Kidney tubule cell (primary cell): Measurements from ENCODE around the gene RPGR.

Source experiments
- DNase-seq: peaks from one replicate; pipeline ENCODE4 v3.0.0-alpha.2; 2018; ENCODE audit warnings: low spot score

Gene RPGR

GRCh38 chrX:38262715-38263620 lies 64.3 kb downstream of the RPGR start:
- no peak for DNase-seq

DNA sequence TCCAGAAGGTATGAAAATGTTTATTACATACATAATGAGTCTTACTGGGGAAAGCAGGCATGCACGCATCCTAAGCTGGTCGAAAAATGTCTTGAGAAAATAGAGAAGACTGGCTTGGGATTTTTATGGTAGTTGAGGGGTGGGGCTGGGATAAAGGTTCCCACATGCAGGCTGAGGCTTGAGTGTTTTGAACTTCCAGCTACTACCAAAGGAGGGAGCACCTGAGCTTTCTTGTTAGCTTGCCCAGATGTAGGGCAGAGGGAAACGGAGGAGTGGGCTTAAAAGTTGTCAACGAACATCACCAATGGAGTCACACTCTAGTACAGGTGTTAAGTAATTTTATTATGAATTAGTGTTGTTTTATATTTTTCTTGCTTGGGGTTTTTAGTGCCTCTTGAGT lies 67.1 kb downstream of the RPGR start:
- DNase-seq = peak; percentile 26

- DNase-seq = no peak
These were observed 71.3 kb downstream of the RPGR start for GRCh38 chrX:38256019-38256418.

DNA sequence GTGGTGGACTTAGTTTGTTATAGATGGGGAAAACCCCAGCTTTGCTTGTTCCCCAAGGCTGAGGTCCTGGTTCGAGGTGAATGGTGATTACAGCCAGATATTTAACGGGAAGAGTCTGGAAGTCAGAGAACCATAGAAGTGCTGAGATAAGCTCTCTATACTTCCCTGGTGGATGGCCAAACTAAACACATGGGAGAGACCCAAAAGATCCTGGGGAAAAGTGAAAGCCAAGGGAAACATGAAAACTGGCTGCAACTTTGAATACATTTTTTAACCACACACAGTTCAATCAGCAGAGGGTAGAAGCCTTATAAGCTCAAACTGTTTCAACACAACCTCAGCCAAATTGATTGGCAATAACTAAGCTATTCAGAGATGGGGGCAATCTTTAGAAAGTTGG lies 77.3 kb downstream of the RPGR start:
- no peak for DNase-seq

GRCh38 chrX:38247051-38247450 lies 80.3 kb downstream of the RPGR start:
- no peak for DNase-seq

- no peak for DNase-seq
These were observed 86.8 kb downstream of the RPGR start for GRCh38 chrX:38240541-38240940.

DNA sequence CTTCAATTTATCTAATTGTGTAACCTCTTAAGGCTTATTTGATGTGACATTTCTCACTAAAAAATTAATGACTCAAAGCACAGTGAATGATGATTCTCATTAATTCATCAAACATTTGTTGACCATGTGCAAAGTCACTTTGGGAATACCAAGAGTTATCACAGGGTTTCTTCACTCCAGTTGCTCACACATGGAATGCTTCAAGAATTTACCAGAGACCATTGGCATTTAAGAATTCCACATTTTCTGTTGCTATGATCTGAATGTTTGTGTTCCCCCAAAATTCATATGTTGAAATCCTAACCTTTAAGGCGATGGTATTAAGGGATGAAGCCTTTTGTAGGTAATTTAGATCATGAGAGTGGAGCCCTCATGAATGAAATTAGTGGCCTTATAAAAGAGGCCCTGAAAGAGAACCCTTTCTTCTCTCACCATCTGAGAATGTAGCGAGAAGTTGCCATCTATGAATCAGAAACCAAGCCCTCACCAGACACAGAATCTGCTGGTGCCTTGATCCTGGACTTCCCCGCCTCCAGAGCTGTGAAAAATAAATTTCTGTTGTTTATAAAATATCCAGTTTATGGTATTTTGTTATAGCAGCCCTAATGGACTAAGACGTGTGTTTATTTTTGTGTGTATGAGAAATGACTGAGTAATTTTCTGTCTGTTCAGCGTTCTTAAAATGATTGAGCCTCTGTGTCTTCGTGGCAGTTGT lies 90.3 kb downstream of the RPGR start:
- DNase-seq = no peak

- DNase-seq = peak; percentile 71
These were observed 93.2 kb downstream of the RPGR start for GRCh38 chrX:38233891-38234667.

- peak; percentile 43 for DNase-seq
These were observed 95.1 kb downstream of the RPGR start for GRCh38 chrX:38232079-38232686.

- peak; percentile 63 for DNase-seq
These were observed 102.2 kb downstream of the RPGR start for GRCh38 chrX:38225093-38225492.

- no peak for DNase-seq
These were observed 103.1 kb downstream of the RPGR start for GRCh38 chrX:38224160-38224559.

GRCh38 chrX:38221391-38221929 lies 105.8 kb downstream of the RPGR start:
- DNase-seq = no peak

GRCh38 chrX:38220415-38221390 lies 106.6 kb downstream of the RPGR start, which contains the start of gene SRPX:
Gene SRPX, minus strand, starts transcription at chrX:38220871. Its CDS starts 79 bp downstream, at chrX:38220792.
- DNase-seq = peak; percentile 5

DNA sequence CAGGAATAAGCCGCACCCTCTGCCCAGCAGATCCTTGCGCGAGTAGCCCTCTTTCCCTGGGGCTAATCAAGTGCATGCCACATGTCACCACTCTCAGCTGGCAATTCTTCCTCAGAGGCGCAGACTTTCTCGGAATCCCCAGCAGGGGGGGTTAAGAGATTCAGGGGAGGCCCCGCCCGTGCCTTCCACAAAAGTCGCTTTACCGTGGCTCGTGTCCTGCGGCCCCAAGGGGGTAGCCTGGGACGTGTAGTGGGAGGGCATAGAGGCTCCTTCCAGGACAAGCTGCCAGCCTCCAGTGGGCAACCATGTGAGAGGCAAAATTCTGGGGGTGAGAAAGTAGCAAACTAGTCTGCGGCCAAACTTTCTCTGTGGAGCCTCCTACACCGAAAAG lies 107.3 kb downstream of the RPGR start:
- peak; percentile 56 for DNase-seq
